Measurements from ENCODE around the gene CMYA5.

Gene CMYA5

DNA sequence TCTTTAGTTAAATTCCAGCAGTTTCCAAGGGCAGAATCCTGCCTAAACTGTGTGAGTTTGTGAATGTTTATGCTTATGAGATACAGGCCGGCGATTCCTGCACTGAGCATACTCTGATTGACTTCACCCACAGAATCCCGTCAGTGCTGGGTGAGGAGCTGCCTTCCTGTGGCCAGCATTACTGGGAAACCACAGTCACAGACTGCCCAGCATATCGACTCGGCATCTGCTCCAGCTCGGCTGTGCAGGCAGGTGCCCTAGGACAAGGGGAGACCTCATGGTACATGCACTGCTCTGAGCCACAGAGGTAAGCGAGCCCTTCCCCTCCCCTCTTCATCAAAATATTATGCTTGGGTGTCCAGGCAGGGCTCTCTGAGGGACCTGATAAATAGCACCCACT is 103.7 kb downstream of the CMYA5 start:
- Histone ChIP-seq H3K4me1 (ENCODE audit: low read length) (no peaks in the 10 kb centered on the region), H3K27ac (ENCODE audit: low read length) (no peak overlapping the region), H3K9ac (ENCODE audit: low read length) (no peak overlapping the region), H3K4me3 (ENCODE audit: low read length) (no peak overlapping the region), H3K27me3 (ENCODE audit: low read depth, low read length) (no peaks in the 10 kb centered on the region), H3K4me2 (ENCODE audit: low read length) (no peak overlapping the region), H2AFZ (ENCODE audit: low read depth, low read length) (no peak overlapping the region), H4K20me1 (ENCODE audit: insufficient read depth, low read length) (no peaks in the 10 kb centered on the region), H3K36me3 (replicated peaks; ENCODE audit: low read depth, low read length) (no peaks in the 10 kb centered on the region), H3K9me3 (ENCODE audit: insufficient read depth, low read length) (no peaks in the 10 kb centered on the region), H3K79me2 (ENCODE audit: low read length) (no peaks in the 10 kb centered on the region)
- no peak for TF ChIP-seq EZH2phosphoT487 (IDR thresholded peaks at IDR 0.05; ENCODE audit: low read depth)
- TF ChIP-seq, protein P1, sequence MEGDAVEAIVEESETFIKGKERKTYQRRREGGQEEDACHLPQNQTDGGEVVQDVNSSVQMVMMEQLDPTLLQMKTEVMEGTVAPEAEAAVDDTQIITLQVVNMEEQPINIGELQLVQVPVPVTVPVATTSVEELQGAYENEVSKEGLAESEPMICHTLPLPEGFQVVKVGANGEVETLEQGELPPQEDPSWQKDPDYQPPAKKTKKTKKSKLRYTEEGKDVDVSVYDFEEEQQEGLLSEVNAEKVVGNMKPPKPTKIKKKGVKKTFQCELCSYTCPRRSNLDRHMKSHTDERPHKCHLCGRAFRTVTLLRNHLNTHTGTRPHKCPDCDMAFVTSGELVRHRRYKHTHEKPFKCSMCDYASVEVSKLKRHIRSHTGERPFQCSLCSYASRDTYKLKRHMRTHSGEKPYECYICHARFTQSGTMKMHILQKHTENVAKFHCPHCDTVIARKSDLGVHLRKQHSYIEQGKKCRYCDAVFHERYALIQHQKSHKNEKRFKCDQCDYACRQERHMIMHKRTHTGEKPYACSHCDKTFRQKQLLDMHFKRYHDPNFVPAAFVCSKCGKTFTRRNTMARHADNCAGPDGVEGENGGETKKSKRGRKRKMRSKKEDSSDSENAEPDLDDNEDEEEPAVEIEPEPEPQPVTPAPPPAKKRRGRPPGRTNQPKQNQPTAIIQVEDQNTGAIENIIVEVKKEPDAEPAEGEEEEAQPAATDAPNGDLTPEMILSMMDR (IDR thresholded peaks at IDR 0.05; ENCODE audit: low read depth, low read length): no peak

DNA sequence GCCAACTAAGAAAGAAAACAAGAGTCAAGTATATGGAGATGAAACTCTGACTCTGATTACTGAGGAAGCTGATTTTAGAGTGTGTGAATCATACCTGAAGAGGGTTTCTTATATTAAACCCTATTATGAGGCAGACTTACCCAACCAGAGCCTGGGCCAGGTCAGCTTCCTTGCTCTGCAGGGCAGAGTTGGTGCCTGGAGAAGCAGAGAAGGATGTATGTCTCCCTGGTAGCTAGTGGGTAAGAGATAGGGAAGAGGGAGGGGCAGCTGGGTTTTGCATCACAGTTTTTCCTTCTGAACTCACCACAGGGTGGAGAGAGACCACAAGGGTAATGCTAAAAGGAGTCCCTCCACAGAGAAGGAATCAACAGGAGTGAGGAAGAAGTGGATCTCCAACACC is 104.1 kb downstream of the CMYA5 start:
- H3K4me2 ChIP-seq (ENCODE audit: low read length): no peak overlapping the region
- no peaks in the 10 kb centered on the region for H3K27me3 ChIP-seq (ENCODE audit: low read depth, low read length)
- H3K4me3 ChIP-seq (ENCODE audit: low read length): no peak overlapping the region
- no peaks in the 10 kb centered on the region for H3K79me2 ChIP-seq (ENCODE audit: low read length)
- no peaks in the 10 kb centered on the region for H4K20me1 ChIP-seq (ENCODE audit: insufficient read depth, low read length)
- no peaks in the 10 kb centered on the region for H3K36me3 ChIP-seq (replicated peaks; ENCODE audit: low read depth, low read length)
- no peak for TF ChIP-seq EZH2phosphoT487 (IDR thresholded peaks at IDR 0.05; ENCODE audit: low read depth)
- TF ChIP-seq, protein P1 (IDR thresholded peaks at IDR 0.05; ENCODE audit: low read depth, low read length): no peak
- no peak overlapping the region for H3K9ac ChIP-seq (ENCODE audit: low read length)
- H3K4me1 ChIP-seq (ENCODE audit: low read length): no peaks in the 10 kb centered on the region
- no peak overlapping the region for H2AFZ ChIP-seq (ENCODE audit: low read depth, low read length)
- H3K9me3 ChIP-seq (ENCODE audit: insufficient read depth, low read length): no peaks in the 10 kb centered on the region
- H3K27ac ChIP-seq (ENCODE audit: low read length): no peak overlapping the region

DNA sequence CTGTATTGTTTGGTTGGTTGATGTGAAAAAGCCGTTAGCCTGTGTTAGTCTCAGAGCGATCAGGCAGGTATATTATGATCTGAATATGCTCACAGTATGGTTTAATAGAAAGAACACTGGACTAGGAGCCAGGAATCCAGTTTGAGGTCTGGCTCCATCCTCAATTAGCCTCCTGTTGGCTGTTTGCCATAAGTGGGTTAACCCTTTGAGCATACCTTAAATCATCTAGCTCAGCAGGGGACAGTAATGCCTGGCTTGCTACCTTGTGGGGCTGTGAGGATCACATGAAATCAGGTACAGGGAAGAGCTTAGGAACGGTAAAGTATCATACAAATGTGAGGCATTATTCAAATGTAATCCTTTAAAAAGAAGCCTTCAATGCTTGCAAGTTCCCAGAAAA is 104.7 kb downstream of the CMYA5 start:
- Histone ChIP-seq H3K4me3 (ENCODE audit: low read length) (no peak overlapping the region), H3K9me3 (ENCODE audit: insufficient read depth, low read length) (no peaks in the 10 kb centered on the region), H3K79me2 (ENCODE audit: low read length) (no peaks in the 10 kb centered on the region), H3K4me2 (ENCODE audit: low read length) (no peak overlapping the region), H3K27me3 (ENCODE audit: low read depth, low read length) (no peaks in the 10 kb centered on the region), H3K4me1 (ENCODE audit: low read length) (no peaks in the 10 kb centered on the region), H3K36me3 (replicated peaks; ENCODE audit: low read depth, low read length) (no peaks in the 10 kb centered on the region), H2AFZ (ENCODE audit: low read depth, low read length) (no peak overlapping the region), H3K9ac (ENCODE audit: low read length) (no peak overlapping the region), H3K27ac (ENCODE audit: low read length) (no peak overlapping the region), H4K20me1 (ENCODE audit: insufficient read depth, low read length) (no peaks in the 10 kb centered on the region)
- TF ChIP-seq, protein P1 (IDR thresholded peaks at IDR 0.05; ENCODE audit: low read depth, low read length): no peak
- TF ChIP-seq EZH2phosphoT487 (IDR thresholded peaks at IDR 0.05; ENCODE audit: low read depth): no peak

DNA sequence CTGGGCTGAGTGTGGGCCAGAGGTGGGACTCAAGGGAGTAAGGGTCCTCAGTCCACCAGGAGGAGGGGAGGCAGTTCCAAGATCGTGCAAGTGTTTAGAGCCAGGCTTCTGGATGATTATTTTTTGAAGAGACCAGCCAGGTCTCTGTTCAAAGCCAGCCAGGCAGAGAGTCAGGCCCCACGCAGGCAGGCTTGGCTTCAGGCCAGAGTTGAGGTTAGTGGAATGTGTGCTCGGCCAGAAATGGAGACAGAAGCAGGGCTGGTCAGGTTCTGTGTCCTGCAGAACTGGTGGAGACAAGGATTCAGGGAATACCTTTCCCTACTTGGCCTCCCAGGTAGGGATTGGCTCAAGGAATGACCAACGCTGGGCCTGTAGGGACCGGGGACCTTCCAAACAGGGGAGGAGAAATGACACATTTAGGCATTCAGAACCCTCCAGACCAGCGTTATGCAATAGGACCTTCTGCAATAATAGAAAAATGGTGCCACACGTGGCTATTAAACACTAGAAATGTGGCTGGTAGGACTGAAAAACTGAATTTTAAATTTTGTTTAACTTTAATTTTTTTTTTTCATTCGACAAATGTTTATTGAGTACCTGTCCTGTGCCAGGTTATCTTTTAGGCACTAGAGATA is 106.2 kb downstream of the CMYA5 start:
- TF ChIP-seq EZH2phosphoT487 (IDR thresholded peaks at IDR 0.05; ENCODE audit: low read depth): no peak
- TF ChIP-seq, protein P1 (IDR thresholded peaks at IDR 0.05; ENCODE audit: low read depth, low read length): no peak
- H3K27ac ChIP-seq (ENCODE audit: low read length): no peak overlapping the region
- no peaks in the 10 kb centered on the region for H3K27me3 ChIP-seq (ENCODE audit: low read depth, low read length)
- H3K9me3 ChIP-seq (ENCODE audit: insufficient read depth, low read length): no peaks in the 10 kb centered on the region
- no peaks in the 10 kb centered on the region for H4K20me1 ChIP-seq (ENCODE audit: insufficient read depth, low read length)
- no peak overlapping the region for H3K4me2 ChIP-seq (ENCODE audit: low read length)
- H2AFZ ChIP-seq (ENCODE audit: low read depth, low read length): no peak overlapping the region
- H3K36me3 ChIP-seq (replicated peaks; ENCODE audit: low read depth, low read length): no peaks in the 10 kb centered on the region
- H3K4me1 ChIP-seq (ENCODE audit: low read length): peaks cover 3% of the 10 kb centered on the region
- no peaks in the 10 kb centered on the region for H3K79me2 ChIP-seq (ENCODE audit: low read length)
- no peak overlapping the region for H3K9ac ChIP-seq (ENCODE audit: low read length)
- no peak overlapping the region for H3K4me3 ChIP-seq (ENCODE audit: low read length)
